H9 (cell line): ENCODE data around the gene ZC3H18. TPM values are rescaled to one million over a fixed set of nuclear protein-coding genes. Genes with fewer than 3 reads are reported as not detected.

Experiments
- DNase-seq: peaks from one replicate; pipeline ENCODE4 v3.0.0-alpha.2; 2017
- H2AFZ ChIP-seq: one replicate; pipeline ENCODE4 v1.6.1; 2013; ENCODE audit warnings: mild to moderate bottlenecking, low read length, control low read depth, moderate library complexity
- H2AK5ac ChIP-seq: 2 replicates; pipeline ENCODE4 v1.6.1; 2013; ENCODE audit warnings: low read length, control low read depth, mixed read lengths; ENCODE audit not compliant: insufficient read length
- H2BK120ac ChIP-seq: one replicate; pipeline ENCODE4 v1.6.1; 2013; ENCODE audit warnings: low read depth, mild to moderate bottlenecking, low read length, control low read depth, inconsistent platforms; ENCODE audit not compliant: poor library complexity, severe bottlenecking
- H2BK12ac ChIP-seq: 2 replicates; pipeline ENCODE4 v1.6.1; 2013; ENCODE audit warnings: low read length, control low read depth, mixed read lengths, low read depth; ENCODE audit not compliant: insufficient read length
- H2BK15ac ChIP-seq: 2 replicates; pipeline ENCODE4 v1.6.1; 2013; ENCODE audit warnings: low read depth, low read length, control low read depth
- H2BK20ac ChIP-seq: one replicate; pipeline ENCODE4 v1.6.1; 2013; ENCODE audit warnings: low read depth, mild to moderate bottlenecking, low read length, control low read depth, inconsistent platforms; ENCODE audit not compliant: poor library complexity, severe bottlenecking
- H2BK5ac ChIP-seq: 2 replicates; pipeline ENCODE4 v1.6.1; 2013; ENCODE audit warnings: low read length, control low read depth, mixed read lengths; ENCODE audit not compliant: insufficient read length
- H3K14ac ChIP-seq: 2 replicates; pipeline ENCODE4 v1.6.1; 2013; ENCODE audit warnings: low read length, control low read depth; ENCODE audit not compliant: insufficient read depth
- H3K18ac ChIP-seq: 2 replicates; pipeline ENCODE4 v1.6.1; 2013; ENCODE audit warnings: low read depth, mild to moderate bottlenecking, mixed read lengths, low read length, control low read depth; ENCODE audit not compliant: insufficient read length
- H3K23ac ChIP-seq: 2 replicates; pipeline ENCODE4 v1.6.1; 2013; ENCODE audit warnings: low read length, control low read depth, mixed read lengths, low read depth; ENCODE audit not compliant: insufficient read length
- H3K23me2 ChIP-seq: 2 replicates; pipeline ENCODE4 v1.6.1; 2013; ENCODE audit warnings: low read depth, mild to moderate bottlenecking, mixed read lengths, low read length, control low read depth; ENCODE audit not compliant: insufficient read length, poor library complexity, severe bottlenecking
- H3K27ac ChIP-seq: 2 replicates; pipeline ENCODE4 v1.5.1; 2013; ENCODE audit warnings: low read length, control low read depth, mixed read lengths, low read depth; ENCODE audit not compliant: insufficient read length
- H3K27me3 ChIP-seq: 2 replicates; pipeline ENCODE4 v1.6.1; 2013; ENCODE audit warnings: low read length, control low read depth, inconsistent platforms; ENCODE audit not compliant: insufficient read depth
- H3K4ac ChIP-seq: 2 replicates; pipeline ENCODE4 v1.6.1; 2013; ENCODE audit warnings: low read depth, mild to moderate bottlenecking, control low read depth, inconsistent platforms, low read length, moderate library complexity
- H3K4me1 ChIP-seq: 2 replicates; pipeline ENCODE4 v1.6.1; 2013; ENCODE audit warnings: low read length, control low read depth, inconsistent platforms; ENCODE audit not compliant: insufficient read depth
- H3K4me2 ChIP-seq: 2 replicates; pipeline ENCODE4 v1.6.1; 2013; ENCODE audit warnings: low read length, control low read depth, mixed read lengths; ENCODE audit not compliant: insufficient read length, insufficient read depth
- H3K56ac ChIP-seq: 2 replicates; pipeline ENCODE4 v1.6.1; 2013; ENCODE audit warnings: low read depth, mild to moderate bottlenecking, mixed read lengths, low read length, control low read depth; ENCODE audit not compliant: insufficient read length
- H3K79me1 ChIP-seq: 2 replicates; pipeline ENCODE4 v1.6.1; 2013; ENCODE audit warnings: low read depth, mild to moderate bottlenecking, moderate library complexity, low read length, control low read depth, inconsistent platforms; ENCODE audit not compliant: insufficient read depth, poor library complexity, severe bottlenecking
- H3K79me2 ChIP-seq: 2 replicates; pipeline ENCODE4 v1.6.1; 2013; ENCODE audit warnings: low read length, control low read depth, inconsistent platforms; ENCODE audit not compliant: insufficient read depth
- H3K9ac ChIP-seq: 2 replicates; pipeline ENCODE4 v1.6.1; 2013; ENCODE audit warnings: low read length, control low read depth, mixed read lengths; ENCODE audit not compliant: insufficient read length; ENCODE audit errors: extremely low read depth
- H3K9me3 ChIP-seq: one replicate; pipeline ENCODE4 v1.6.1; 2013; ENCODE audit warnings: low read depth, low read length, inconsistent platforms; ENCODE audit not compliant: control insufficient read depth
- H3T11ph ChIP-seq: one replicate; pipeline ENCODE4 v1.6.1; 2013; ENCODE audit warnings: mild to moderate bottlenecking, low read length, control low read depth, inconsistent platforms
- H4K20me1 ChIP-seq: one replicate; pipeline ENCODE4 v1.6.1; 2013; ENCODE audit not compliant: control insufficient read depth, insufficient read length, insufficient read depth
- H4K5ac ChIP-seq: 2 replicates; pipeline ENCODE4 v1.6.1; 2013; ENCODE audit warnings: low read depth, mild to moderate bottlenecking, mixed read lengths, low read length, control low read depth; ENCODE audit not compliant: insufficient read length
- H4K8ac ChIP-seq: replicated peaks from 2 replicates; pipeline ENCODE4 v1.6.1; 2013; ENCODE audit warnings: low read length, control low read depth, mixed read lengths, low read depth; ENCODE audit not compliant: insufficient read length
- H4K91ac ChIP-seq: 2 replicates; pipeline ENCODE4 v1.6.1; 2013; ENCODE audit warnings: low read depth, mild to moderate bottlenecking, moderate library complexity, mixed read lengths, low read length, control low read depth; ENCODE audit not compliant: insufficient read length
- H3K27ac Mint-ChIP-seq, 3 experiments: 2 replicates in 2 of 3; 3 replicates in 1 of 3; pipeline ENCODE4 v1.8.0; 2020 to 2021; ENCODE audit warnings: mixed read lengths in 3 of 3, mild to moderate bottlenecking in 1 of 3, moderate library complexity in 1 of 3
- H3K27me3 Mint-ChIP-seq: 2 replicates; pipeline ENCODE4 v1.8.0; 2021; ENCODE audit warnings: low read depth, mild to moderate bottlenecking, moderate library complexity, mixed read lengths
- H3K36me3 Mint-ChIP-seq, 3 experiments: 2 replicates in 2 of 3; 3 replicates in 1 of 3; pipeline ENCODE4 v1.8.0; 2020 to 2021; ENCODE audit warnings: low read depth in 3 of 3, mixed read lengths in 3 of 3; ENCODE audit not compliant: insufficient read depth in 1 of 3
- H3K4me1 Mint-ChIP-seq, 2 experiments: 2 replicates each; pipeline ENCODE4 v1.8.0; 2020; ENCODE audit warnings: mixed read lengths in 2 of 2
- H3K4me3 Mint-ChIP-seq, 2 experiments: 2 replicates in 1 of 2; 3 replicates in 1 of 2; pipeline ENCODE4 v1.8.0; 2020 to 2021; ENCODE audit warnings: mild to moderate bottlenecking in 2 of 2, mixed read lengths in 2 of 2, moderate library complexity in 1 of 2
- H3K9me3 Mint-ChIP-seq, 2 experiments: 2 replicates in 1 of 2; 3 replicates in 1 of 2; pipeline ENCODE4 v1.8.0; 2020; ENCODE audit warnings: mild to moderate bottlenecking in 2 of 2, mixed read lengths in 2 of 2, moderate library complexity in 1 of 2
- WGBS: extraction: QIAGEN DNeasy Blood & Tissue Kit; methylation state at CpG from one replicate; pipeline ENCODE4 v1.1.7; 2013; ENCODE audit warnings: missing lambda C conversion rate, low lambda C conversion rate, mixed read lengths; ENCODE audit not compliant: insufficient read length; ENCODE audit errors: extremely low coverage; 5-methylcytosine and 5-hydroxymethylcytosine counted together
- total RNA-seq: library from RNA; stranded (reverse); gene quantifications from 2 replicates; pipeline ENCODE4 v1.2.1, GENCODE V29; 2021
- TF ChIP-seq, protein P1 (sequence below): fragments of 200-600 bp; sonication (generic); conservative IDR thresholded peaks from 3 replicates; pipeline ENCODE4 v1.8.0; 2021; ENCODE audit warnings: antibody characterized with exemption, mild to moderate bottlenecking

The ZC3H18 gene
- total RNA-seq, 1 experiment from 2014 or later, result 69.7 TPM

DNA sequence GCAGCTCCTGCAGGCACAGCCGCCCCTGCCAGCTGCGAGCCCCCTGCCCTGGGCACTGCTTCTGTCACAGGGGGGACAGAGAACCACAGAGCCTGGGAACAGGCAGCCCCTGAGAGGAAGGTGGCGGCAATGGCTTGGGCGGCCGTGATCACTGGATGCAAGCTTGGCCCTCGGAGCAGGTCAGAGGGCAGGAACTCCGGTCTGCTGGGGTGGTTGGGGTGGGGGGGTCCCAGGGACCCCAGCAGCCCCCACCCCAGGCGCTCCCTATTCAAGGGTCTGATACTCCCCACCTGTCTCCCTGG lies 82.5 kb downstream of the ZC3H18 start:
- H2BK12ac ChIP-seq, result no peak overlapping the region
- H3K27me3 ChIP-seq, result no peaks in the 10 kb centered on the region
- TF ChIP-seq, protein P1, sequence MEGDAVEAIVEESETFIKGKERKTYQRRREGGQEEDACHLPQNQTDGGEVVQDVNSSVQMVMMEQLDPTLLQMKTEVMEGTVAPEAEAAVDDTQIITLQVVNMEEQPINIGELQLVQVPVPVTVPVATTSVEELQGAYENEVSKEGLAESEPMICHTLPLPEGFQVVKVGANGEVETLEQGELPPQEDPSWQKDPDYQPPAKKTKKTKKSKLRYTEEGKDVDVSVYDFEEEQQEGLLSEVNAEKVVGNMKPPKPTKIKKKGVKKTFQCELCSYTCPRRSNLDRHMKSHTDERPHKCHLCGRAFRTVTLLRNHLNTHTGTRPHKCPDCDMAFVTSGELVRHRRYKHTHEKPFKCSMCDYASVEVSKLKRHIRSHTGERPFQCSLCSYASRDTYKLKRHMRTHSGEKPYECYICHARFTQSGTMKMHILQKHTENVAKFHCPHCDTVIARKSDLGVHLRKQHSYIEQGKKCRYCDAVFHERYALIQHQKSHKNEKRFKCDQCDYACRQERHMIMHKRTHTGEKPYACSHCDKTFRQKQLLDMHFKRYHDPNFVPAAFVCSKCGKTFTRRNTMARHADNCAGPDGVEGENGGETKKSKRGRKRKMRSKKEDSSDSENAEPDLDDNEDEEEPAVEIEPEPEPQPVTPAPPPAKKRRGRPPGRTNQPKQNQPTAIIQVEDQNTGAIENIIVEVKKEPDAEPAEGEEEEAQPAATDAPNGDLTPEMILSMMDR, result no peak

More for the DNA sequence above, 82.5 kb downstream of the ZC3H18 start:
- Histone ChIP-seq H3K79me1 (peaks cover 3% of the 10 kb centered on the region), H3K9me3 (no peaks in the 10 kb centered on the region), H3K56ac (no peak overlapping the region), H2BK20ac (no peak overlapping the region), H3K14ac (no peak overlapping the region), H4K91ac (no peak overlapping the region), H2BK5ac (no peak overlapping the region), H3K23me2 (peaks cover 17% of the 10 kb centered on the region), H3K23ac (no peak overlapping the region), H4K5ac (no peak overlapping the region), H3K4me1 (no peaks in the 10 kb centered on the region; the same call in 1 of the 2 replicates), H3K27ac (no peak overlapping the region), H3K18ac (no peak overlapping the region), H2BK120ac (no peak overlapping the region), H4K20me1 (no peaks in the 10 kb centered on the region), H3K9ac (no peak overlapping the region), H2AK5ac (no peak overlapping the region), H3T11ph (no peak overlapping the region), H3K4me2 (no peak overlapping the region), H4K8ac (no peak overlapping the region), H2AFZ (no peak overlapping the region), H3K79me2 (no peaks in the 10 kb centered on the region; the same call in 1 of the 2 replicates), H2BK15ac (no peak overlapping the region), H3K4ac (no peak overlapping the region)
- Mint-ChIP-seq H3K27ac (no peak overlapping the region), H3K9me3 (no peaks in the 10 kb centered on the region; a peak in 1 of 5 replicates), H3K36me3 (peaks cover 10 to 31% (median 29%) of the 10 kb centered on the region in 3 experiments; a peak in 6 of 7 replicates), H3K4me1 (peaks cover 8 to 12% of the 10 kb centered on the region in 2 experiments), H3K4me3 (no peak overlapping the region), H3K27me3 (no peaks in the 10 kb centered on the region)
- no peak for DNase-seq
- no CpG with 5 or more reads among the region's 8 CpGs for WGBS
